Activated B cell treated with CpG ODN at 0.5 μM for 24 hours (primary cell): ENCODE data around the gene ARHGAP24. TPM values are rescaled to one million over a fixed set of nuclear protein-coding genes. Genes with fewer than 3 reads are reported as not detected.
A peak's percentile ranks its signal among the peaks of the same experiment; 100 is the strongest.

Experiments
- ATAC-seq: fragments of 200-7000 bp; cut with Tn5 transposase; one replicate; pipeline ENCODE4 v1.10.0; 2021; ENCODE audit warnings: low read depth, mild to moderate bottlenecking, moderate library complexity
- CTCF ChIA-PET: fragments of 350-600 bp; sonication (Branson Sonifier 250); formaldehyde crosslinking; loops from one replicate; lab custom pipeline; 2021; ENCODE audit warnings: antibody characterized with exemption; lab: Charles Lee
- POLR2A ChIA-PET: fragments of 350-600 bp; sonication (Branson Sonifier 250); formaldehyde crosslinking; loops from one replicate; lab custom pipeline; 2021; ENCODE audit warnings: antibody characterized with exemption; lab: Charles Lee
- DNase-seq: peaks from one replicate; pipeline ENCODE4 v3.0.0; 2022
- H3K27ac Mint-ChIP-seq: one replicate; pipeline ENCODE4 v1.8.0; 2020; ENCODE audit warnings: mixed read lengths
- H3K27me3 Mint-ChIP-seq: one replicate; pipeline ENCODE4 v1.8.0; 2021; ENCODE audit warnings: mixed read lengths
- H3K36me3 Mint-ChIP-seq: one replicate; pipeline ENCODE4 v1.8.0; 2021; ENCODE audit warnings: low read depth, mixed read lengths
- H3K4me1 Mint-ChIP-seq: one replicate; pipeline ENCODE4 v1.8.0; 2021; ENCODE audit warnings: mixed read lengths
- H3K4me3 Mint-ChIP-seq: one replicate; pipeline ENCODE4 v1.8.0; 2020; ENCODE audit warnings: mild to moderate bottlenecking, mixed read lengths
- H3K9me3 Mint-ChIP-seq: one replicate; pipeline ENCODE4 v1.8.0; 2020; ENCODE audit warnings: mixed read lengths
- CTCF ChIP-seq: fragments of 200-600 bp; IDR thresholded peaks from one replicate; pipeline ENCODE4 v1.8.0; 2022; ENCODE audit warnings: antibody characterized with exemption, mild to moderate bottlenecking
- intact Hi-C: fragments of 100-400 bp; cut with micrococcal nuclease; formaldehyde crosslinking; loops from one replicate; pipeline ENCODE4 v1.15.1; 2024
- total RNA-seq: library from RNA; stranded (reverse); gene quantifications from 2 replicates; pipeline ENCODE4 v1.2.3, GENCODE V29; 2022

ARHGAP24 gene
- total RNA-seq, 1 donor from 2014 or later, result 231 TPM

- Mint-ChIP-seq H3K27ac (no peak overlapping the region), H3K4me3 (no peak overlapping the region), H3K36me3 (peaks cover 5% of the 10 kb centered on the region), H3K4me1 (peaks cover 32% of the 10 kb centered on the region), H3K27me3 (no peaks in the 10 kb centered on the region), H3K9me3 (peaks cover 2% of the 10 kb centered on the region)
- TF ChIP-seq CTCF, result no peak
- CTCF ChIA-PET, result no interaction called here
- ATAC-seq (no peak), DNase-seq (no peak)
- intact Hi-C loops, result no loop called here
- POLR2A ChIA-PET, result no interaction called here
These were observed 349.4 kb downstream of the ARHGAP24 start for GRCh38 chr4:85824166-85824945.

- ChIA-PET POLR2A (no interaction called here), CTCF (no interaction called here)
- ATAC-seq (no peak), DNase-seq (no peak)
- peaks cover 35% of the 10 kb centered on the region for H3K4me1 Mint-ChIP-seq
- no peaks in the 10 kb centered on the region for H3K9me3 Mint-ChIP-seq
- H3K4me3 Mint-ChIP-seq, result no peak overlapping the region
- H3K27me3 Mint-ChIP-seq, result no peaks in the 10 kb centered on the region
- H3K27ac Mint-ChIP-seq, result peak overlapping the region; percentile 14
- TF ChIP-seq CTCF, result no peak
- intact Hi-C loops, result no loop called here
- H3K36me3 Mint-ChIP-seq, result peaks cover 2% of the 10 kb centered on the region
These were observed 351.2 kb downstream of the ARHGAP24 start for GRCh38 chr4:85826060-85826678.

GRCh38 chr4:85828027-85828890, 353.3 kb downstream of the ARHGAP24 start:
- ChIA-PET CTCF (interaction anchor here (1.9 kb wide), 1 partner anchor 31 kb away, joined by 5 read pairs; no protein-coding TSS in a partner anchor), POLR2A (interaction anchor here (0.6 to 0.8 kb wide), 2 partner anchors 9 to 42 kb away, joined by 3 to 5 read pairs; no protein-coding TSS in a partner anchor)
- Mint-ChIP-seq H3K27me3 (no peaks in the 10 kb centered on the region), H3K9me3 (no peaks in the 10 kb centered on the region), H3K4me1 (peaks cover 40% of the 10 kb centered on the region), H3K36me3 (peaks cover 2% of the 10 kb centered on the region), H3K4me3 (no peak overlapping the region), H3K27ac (no peak overlapping the region)
- TF ChIP-seq CTCF, result no peak
- intact Hi-C loops, result no loop called here
- ATAC-seq, result no peak
- no peak for DNase-seq

- intact Hi-C loops, result no loop called here
- no peaks in the 10 kb centered on the region for H3K9me3 Mint-ChIP-seq
- peaks cover 32% of the 10 kb centered on the region for H3K4me1 Mint-ChIP-seq
- no peak overlapping the region for H3K4me3 Mint-ChIP-seq
- ATAC-seq (no peak), DNase-seq (no peak)
- TF ChIP-seq CTCF, result no peak
- H3K27ac Mint-ChIP-seq, result no peak overlapping the region
- ChIA-PET POLR2A (no interaction called here), CTCF (no interaction called here)
- peaks cover 4% of the 10 kb centered on the region for H3K36me3 Mint-ChIP-seq
- no peaks in the 10 kb centered on the region for H3K27me3 Mint-ChIP-seq
These were observed 354.5 kb downstream of the ARHGAP24 start for GRCh38 chr4:85829276-85830051.
